Measurements from ENCODE around the gene ELL3.
"Not testable (repeated sequence)": the region's sequence is repeated elsewhere in the genome, so short reads cannot be mapped to it uniquely, and the experiment has no call there.

ELL3 gene

DNA sequence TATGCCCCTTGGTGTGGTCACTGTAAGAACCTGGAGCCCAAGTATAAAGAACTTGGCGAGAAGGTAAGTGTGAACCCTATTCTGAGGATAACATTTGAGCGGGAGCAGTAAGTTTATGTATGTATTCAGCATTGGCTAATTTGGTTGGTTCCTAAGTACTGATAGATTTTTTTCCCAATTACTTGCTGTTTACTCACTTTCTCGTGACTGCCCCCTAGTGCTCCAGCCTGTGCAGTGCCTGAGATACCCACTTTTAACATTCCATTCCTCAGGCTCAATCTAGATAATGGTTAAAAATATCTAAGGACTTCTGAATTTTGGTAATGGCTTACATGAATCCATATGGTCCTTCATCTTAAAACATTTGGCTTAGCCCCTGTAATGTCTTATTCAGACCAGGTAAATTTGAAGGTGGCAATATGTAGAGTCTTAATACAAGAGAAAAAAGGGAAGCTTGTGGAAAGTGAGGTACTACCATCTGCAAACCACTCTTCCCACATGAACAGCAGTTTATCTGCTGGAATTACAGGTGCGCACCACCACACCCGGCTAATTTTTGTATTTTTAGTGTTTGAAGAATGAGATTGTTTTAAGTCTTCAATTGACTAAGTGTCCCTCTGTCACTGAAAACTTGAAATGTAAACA is 7.1 kb downstream of the ELL3 start:
- TF ChIP-seq, protein P1, sequence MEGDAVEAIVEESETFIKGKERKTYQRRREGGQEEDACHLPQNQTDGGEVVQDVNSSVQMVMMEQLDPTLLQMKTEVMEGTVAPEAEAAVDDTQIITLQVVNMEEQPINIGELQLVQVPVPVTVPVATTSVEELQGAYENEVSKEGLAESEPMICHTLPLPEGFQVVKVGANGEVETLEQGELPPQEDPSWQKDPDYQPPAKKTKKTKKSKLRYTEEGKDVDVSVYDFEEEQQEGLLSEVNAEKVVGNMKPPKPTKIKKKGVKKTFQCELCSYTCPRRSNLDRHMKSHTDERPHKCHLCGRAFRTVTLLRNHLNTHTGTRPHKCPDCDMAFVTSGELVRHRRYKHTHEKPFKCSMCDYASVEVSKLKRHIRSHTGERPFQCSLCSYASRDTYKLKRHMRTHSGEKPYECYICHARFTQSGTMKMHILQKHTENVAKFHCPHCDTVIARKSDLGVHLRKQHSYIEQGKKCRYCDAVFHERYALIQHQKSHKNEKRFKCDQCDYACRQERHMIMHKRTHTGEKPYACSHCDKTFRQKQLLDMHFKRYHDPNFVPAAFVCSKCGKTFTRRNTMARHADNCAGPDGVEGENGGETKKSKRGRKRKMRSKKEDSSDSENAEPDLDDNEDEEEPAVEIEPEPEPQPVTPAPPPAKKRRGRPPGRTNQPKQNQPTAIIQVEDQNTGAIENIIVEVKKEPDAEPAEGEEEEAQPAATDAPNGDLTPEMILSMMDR (IDR thresholded peaks at IDR 0.05; ENCODE audit: extremely low read depth, missing control alignments): peak; percentile 93
- peak; percentile 47 for DNase-seq (ENCODE audit: low spot score)

DNA sequence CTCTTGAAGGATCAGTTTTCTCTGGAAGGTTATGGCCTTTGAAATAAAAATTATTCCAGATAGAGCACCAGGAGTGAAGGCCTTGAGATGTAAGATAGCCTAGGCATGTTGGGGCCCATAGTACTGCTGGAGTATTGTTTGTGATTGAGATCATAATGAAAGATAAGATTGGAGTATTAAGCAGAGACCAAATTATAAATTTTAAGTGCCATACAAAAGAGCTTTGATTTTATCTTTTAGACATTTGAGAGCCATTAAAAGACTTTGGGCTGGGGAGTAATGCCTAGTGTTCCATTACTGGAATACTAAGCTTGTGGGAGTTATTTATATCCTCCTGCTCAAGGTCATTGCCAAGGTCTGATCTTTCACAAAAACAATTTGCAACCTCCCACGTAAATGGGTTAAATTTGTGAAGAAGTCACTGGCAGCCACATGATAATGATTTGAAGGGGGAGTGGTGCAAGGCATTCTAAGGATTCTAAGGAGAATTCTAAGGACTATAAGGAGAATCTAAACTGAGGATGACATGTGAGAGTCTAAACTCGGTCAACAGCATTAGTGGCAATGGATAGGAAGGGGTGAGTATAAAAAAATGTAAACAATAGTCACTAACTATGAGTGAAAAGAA is 12.8 kb downstream of the ELL3 start:
- TF ChIP-seq, protein P1 (IDR thresholded peaks at IDR 0.05; ENCODE audit: extremely low read depth, missing control alignments): no peak
- no peak for DNase-seq (ENCODE audit: low spot score)

DNA sequence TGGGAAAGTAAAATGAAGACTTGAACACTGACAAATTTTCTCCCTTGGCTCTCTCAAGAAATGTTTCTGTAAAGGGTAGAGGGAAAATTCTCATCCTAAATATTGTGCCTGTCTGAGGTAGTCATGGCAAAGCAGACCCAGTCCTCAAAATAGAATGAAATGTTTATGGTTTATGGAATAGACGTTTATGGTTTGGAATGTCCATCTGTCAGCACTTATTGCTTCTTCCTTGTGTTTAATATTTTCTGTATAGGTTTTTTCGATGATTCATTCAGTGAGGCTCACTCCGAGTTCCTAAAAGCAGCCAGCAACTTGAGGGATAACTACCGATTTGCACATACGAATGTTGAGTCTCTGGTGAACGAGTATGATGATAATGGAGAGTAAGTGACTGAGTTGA is 13.9 kb downstream of the ELL3 start:
- DNase-seq (ENCODE audit: low spot score): no peak
- TF ChIP-seq, protein P1 (IDR thresholded peaks at IDR 0.05; ENCODE audit: extremely low read depth, missing control alignments): no peak

DNA sequence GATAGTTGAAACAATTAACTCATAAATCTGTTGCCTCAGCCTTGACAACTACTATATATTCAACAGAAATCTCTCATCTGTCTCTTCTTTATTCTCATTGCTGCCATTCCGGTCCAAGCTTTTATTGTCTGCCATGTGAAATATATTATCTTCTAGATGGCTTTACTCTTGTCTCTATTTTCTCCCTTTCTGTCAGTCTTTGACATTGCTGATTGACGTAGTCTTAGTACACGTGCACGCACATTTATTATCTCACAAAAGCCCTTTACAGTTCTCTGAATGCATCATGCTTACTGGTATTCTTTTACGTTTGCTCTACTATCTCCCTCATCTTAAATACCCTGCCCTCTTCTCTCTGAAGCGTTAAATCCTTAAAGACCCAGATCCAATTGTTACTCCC is 24.9 kb downstream of the ELL3 start:
- TF ChIP-seq, protein P1 (IDR thresholded peaks at IDR 0.05; ENCODE audit: extremely low read depth, missing control alignments): no peak
- DNase-seq (ENCODE audit: low spot score): no peak

DNA sequence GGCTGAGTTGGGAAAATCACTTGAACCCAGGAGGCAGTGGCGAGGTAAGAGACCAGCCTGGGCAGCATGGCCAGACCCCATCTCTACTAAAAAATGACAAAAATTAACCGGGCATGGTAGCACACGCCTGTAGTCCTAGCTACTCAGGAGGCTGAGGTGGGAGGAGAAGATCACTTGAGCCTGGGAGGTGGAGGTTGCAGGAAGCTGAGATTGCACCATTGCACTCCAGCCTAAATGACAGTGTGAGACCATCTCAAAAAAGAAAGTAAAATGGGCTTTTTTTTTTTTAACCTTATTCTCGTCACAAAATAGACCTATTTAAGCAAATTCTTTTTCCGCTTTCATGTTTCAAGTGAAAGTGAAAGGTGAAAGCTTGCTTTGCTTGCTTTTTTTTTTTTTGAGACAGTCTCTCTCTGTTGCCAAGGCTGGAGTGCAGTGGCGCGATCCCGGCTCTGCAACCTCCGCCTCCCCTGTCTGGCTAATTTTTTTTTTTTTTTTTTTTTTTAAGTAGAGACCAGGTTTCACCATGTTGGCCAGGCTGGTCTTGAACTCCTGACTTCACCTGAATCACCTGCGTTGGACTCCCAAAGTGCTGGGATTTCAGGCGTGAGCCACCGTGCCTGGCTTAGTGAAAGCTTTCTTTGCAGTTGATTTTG is 26.9 kb downstream of the ELL3 start:
- DNase-seq (ENCODE audit: low spot score): peak; percentile 74

DNA sequence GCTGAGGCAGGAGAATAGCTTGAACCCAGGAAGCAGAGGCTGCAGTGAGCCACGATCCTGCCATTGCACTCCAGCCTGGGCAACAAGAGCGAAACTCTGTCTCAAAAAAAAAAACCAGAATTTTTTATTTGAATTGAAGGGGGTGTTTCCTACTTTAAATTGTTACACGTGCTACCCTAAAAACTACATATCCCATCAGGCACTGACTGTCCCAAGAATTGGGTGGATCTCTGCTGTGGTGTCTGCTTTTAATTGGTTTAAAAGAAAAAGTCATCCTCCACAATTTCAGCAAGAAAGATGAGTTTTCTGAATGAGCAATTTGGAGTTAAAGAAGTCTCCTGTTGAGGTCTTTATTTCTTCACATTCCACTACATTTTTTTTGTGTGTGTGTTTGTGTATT is 28.4 kb downstream of the ELL3 start:
- no peak for DNase-seq (ENCODE audit: low spot score)
- TF ChIP-seq, protein P1 (IDR thresholded peaks at IDR 0.05; ENCODE audit: extremely low read depth, missing control alignments): no peak

More for the DNA sequence above, 26.9 kb downstream of the ELL3 start:
- TF ChIP-seq, protein P1 (IDR thresholded peaks at IDR 0.05; ENCODE audit: extremely low read depth, missing control alignments): no peak

DNA sequence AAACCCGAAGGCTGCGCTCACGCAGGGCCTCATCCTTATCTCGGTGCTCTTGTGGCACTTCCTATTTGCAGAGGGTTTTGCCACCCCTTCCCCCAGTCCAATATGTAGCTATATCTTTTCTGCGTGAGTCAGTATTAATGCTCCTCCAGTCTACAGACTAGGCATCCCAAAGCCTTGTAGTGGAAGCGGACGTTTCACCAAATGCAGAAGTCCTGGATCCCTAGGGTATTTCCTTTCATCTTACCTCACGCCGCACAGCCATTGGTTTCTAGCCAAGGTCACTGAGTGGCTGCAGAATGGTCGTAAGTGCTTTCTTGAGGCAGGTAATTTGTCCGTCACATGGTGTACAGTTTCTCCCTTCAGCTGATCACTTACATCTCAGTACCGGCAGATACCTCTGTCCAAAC is 29.9 kb downstream of the ELL3 start:
- not testable (repeated sequence) for DNase-seq (ENCODE audit: low spot score)

DNA sequence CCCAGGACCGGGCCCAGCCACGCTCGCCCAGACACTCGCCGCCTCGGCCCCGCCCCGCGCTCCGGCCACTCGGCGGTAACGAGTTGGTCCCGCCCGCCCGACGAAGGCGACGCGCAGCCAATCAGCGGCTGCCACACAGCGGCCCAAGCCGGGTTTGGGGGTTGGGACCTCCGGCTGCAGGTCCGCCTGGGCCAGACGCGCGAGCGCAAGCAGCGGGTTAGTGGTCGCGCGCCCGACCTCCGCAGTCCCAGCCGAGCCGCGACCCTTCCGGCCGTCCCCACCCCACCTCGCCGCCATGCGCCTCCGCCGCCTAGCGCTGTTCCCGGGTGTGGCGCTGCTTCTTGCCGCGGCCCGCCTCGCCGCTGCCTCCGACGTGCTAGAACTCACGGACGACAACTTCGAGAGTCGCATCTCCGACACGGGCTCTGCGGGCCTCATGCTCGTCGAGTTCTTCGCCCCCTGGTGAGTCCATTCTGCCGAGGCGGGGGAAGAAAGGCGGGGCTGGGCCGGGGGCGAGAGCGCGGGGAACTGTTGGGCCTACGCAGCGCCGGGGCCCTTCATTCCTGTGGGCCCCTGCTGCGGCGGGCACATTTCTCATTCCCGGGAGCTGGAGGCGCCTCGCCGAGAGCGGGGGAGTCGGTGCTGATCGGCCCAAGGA is 30.4 kb downstream of the ELL3 start, which contains the start of gene PDIA3:
TSS of gene PDIA3 (plus strand) at position 194 of the 658 bp plus-strand sequence. CDS start at position 296, 102 bp downstream.
- peak; percentile 95 for DNase-seq (ENCODE audit: low spot score)
